Right atrium auricular region (tissue), 2 donors: ENCODE measurements around the gene GSG1L2. TPM values are rescaled to one million over a fixed set of nuclear protein-coding genes. Genes with fewer than 3 reads are reported as not detected.

Experiments
- DNase-seq: peaks from one replicate; pipeline ENCODE4 v3.0.0-alpha.2; 2019; ENCODE audit warnings: low spot score
- H3K27ac ChIP-seq, 2 donors: fragments of 200-600 bp; sonication (generic); 1 replicate in 1 of 2; 2 replicates in 1 of 2; pipeline ENCODE4 v1.5.1; 2016 to 2019
- H3K27me3 ChIP-seq, 2 donors: fragments of 200-600 bp; sonication (generic); one replicate each; pipeline versions ENCODE4 v1.5.1 to v1.6.0; 2017 to 2019
- H3K36me3 ChIP-seq: fragments of 200-600 bp; sonication (generic); one replicate; pipeline ENCODE4 v1.5.1; 2016
- H3K4me1 ChIP-seq, 2 donors: fragments of 200-600 bp; sonication (generic); one replicate each; pipeline versions ENCODE4 v1.5.1 to v1.6.0; 2017 to 2019
- H3K4me3 ChIP-seq, 2 donors: fragments of 200-600 bp; sonication (generic); 1 replicate in 1 of 2; 2 replicates in 1 of 2; pipeline ENCODE4 v1.5.1; 2017 to 2019; ENCODE audit warnings: mild to moderate bottlenecking in 1 of 2, moderate library complexity in 1 of 2
- H3K9me3 ChIP-seq, 2 donors: fragments of 200-600 bp; sonication (generic); one replicate each; pipeline ENCODE4 v1.5.1; 2019
- CTCF ChIP-seq, 2 donors: fragments of 200-600 bp; sonication (generic); IDR thresholded peaks; one replicate each; pipeline ENCODE4 v1.5.1; 2019; ENCODE audit warnings: antibody characterized with exemption in 2 of 2
- total RNA-seq, 2 donors: library from RNA; depleted of rRNA; stranded (reverse); fragments of >200 nt; gene quantifications; one replicate each; pipeline ENCODE4 v1.1.0, GENCODE V29; 2016

GSG1L2 gene
- total RNA-seq, 2 donors from 2014 or later, result not detected

GRCh38 chr17:9813166-9813565, 8.7 kb downstream of the GSG1L2 start:
- TF ChIP-seq CTCF (IDR thresholded peaks at IDR 0.05), result no peak
- no peak for DNase-seq

GRCh38 chr17:9811537-9811936, 10.3 kb downstream of the GSG1L2 start:
- no peak for DNase-seq
- TF ChIP-seq CTCF (IDR thresholded peaks at IDR 0.05), result no peak
- H3K36me3 ChIP-seq, result no peaks in the 10 kb centered on the region
- H3K4me3 ChIP-seq, result no peak overlapping the region
- H3K4me1 ChIP-seq, result peaks cover 0 to 23% of the 10 kb centered on the region in 2 donors
- peak overlapping the region; percentile 68 to 81 for H3K27ac ChIP-seq
- H3K27me3 ChIP-seq, result no peaks in the 10 kb centered on the region
- H3K9me3 ChIP-seq, result no peaks in the 10 kb centered on the region

More at GRCh38 chr17:9813166-9813565, 8.7 kb downstream of the GSG1L2 start:
- no peaks in the 10 kb centered on the region for H3K9me3 ChIP-seq
- H3K27ac ChIP-seq, result peak overlapping the region; percentile 60 to 76
- H3K27me3 ChIP-seq, result no peaks in the 10 kb centered on the region
- H3K4me3 ChIP-seq, result no peak overlapping the region
- no peaks in the 10 kb centered on the region for H3K36me3 ChIP-seq
- H3K4me1 ChIP-seq, result peaks cover 0 to 23% of the 10 kb centered on the region in 2 donors

- TF ChIP-seq CTCF (IDR thresholded peaks at IDR 0.05), result no peak
Measured at GRCh38 chr17:9811086-9811485, 10.8 kb downstream of the GSG1L2 start.

GRCh38 chr17:9810100-9810949, 11.6 kb downstream of the GSG1L2 start:
- Histone ChIP-seq H3K4me1 (peaks cover 0 to 23% of the 10 kb centered on the region in 2 donors), H3K4me3 (no peak overlapping the region), H3K36me3 (no peaks in the 10 kb centered on the region), H3K9me3 (no peaks in the 10 kb centered on the region), H3K27ac (peak overlapping the region; percentile 68 to 81), H3K27me3 (no peaks in the 10 kb centered on the region)
- no peak for TF ChIP-seq CTCF (IDR thresholded peaks at IDR 0.05)
- DNase-seq, result no peak

More at GRCh38 chr17:9811086-9811485, 10.8 kb downstream of the GSG1L2 start:
- no peaks in the 10 kb centered on the region for H3K9me3 ChIP-seq
- H3K4me3 ChIP-seq, result no peak overlapping the region
- no peak for DNase-seq
- no peaks in the 10 kb centered on the region for H3K27me3 ChIP-seq
- peak overlapping the region; percentile 68 to 81 for H3K27ac ChIP-seq
- peaks cover 0 to 23% of the 10 kb centered on the region in 2 donors for H3K4me1 ChIP-seq
- H3K36me3 ChIP-seq, result no peaks in the 10 kb centered on the region

- no peak for DNase-seq
- Histone ChIP-seq H3K4me1 (peaks cover 0 to 23% of the 10 kb centered on the region in 2 donors), H3K27ac (peak overlapping the region; percentile 68 to 81), H3K9me3 (peaks cover 0 to 3% of the 10 kb centered on the region in 2 donors), H3K4me3 (no peak overlapping the region), H3K36me3 (no peaks in the 10 kb centered on the region), H3K27me3 (no peaks in the 10 kb centered on the region)
- TF ChIP-seq CTCF (IDR thresholded peaks at IDR 0.05), result no peak
Measured at GRCh38 chr17:9809409-9809808, 12.5 kb downstream of the GSG1L2 start.
